Right ventricle myocardium inferior (tissue), 1 donor: ENCODE results near the gene REXO5. TPM values are rescaled to one million over a fixed set of nuclear protein-coding genes. Genes with fewer than 3 reads are reported as not detected.
"Not testable (repeated sequence)": the region's sequence is repeated elsewhere in the genome, so short reads cannot be mapped to it uniquely, and the experiment has no call there.

Source experiments
- ATAC-seq: fragments of 200-7000 bp; cut with Tn5 transposase; one replicate; pipeline ENCODE4 v1.9.1; 2020; ENCODE audit warnings: mild to moderate bottlenecking, moderate library complexity
- DNase-seq: peaks from one replicate; pipeline ENCODE4 v3.0.0; 2021; ENCODE audit errors: missing footprints
- intact Hi-C: fragments of 100-400 bp; cut with DNase I; formaldehyde crosslinking; loops from one replicate; pipeline ENCODE4 v1.11.0; 2022
- long read RNA-seq: library from polyadenylated mRNA; unstranded; transcript quantifications from one replicate; pipeline ENCODE4 v2.0.0, GENCODE V29; 2021
- total RNA-seq: library from RNA; stranded (reverse); fragmentation: NEBNext Ultra II Directional; extraction: Animal tissue kit (Norgen Biotek cat#: 25700); gene quantifications from one replicate; pipeline ENCODE4 v1.2.1, GENCODE V29; 2021
- donor health status: DM: no; HTN: yes; CAD: no; lungs with severe emphysema.

The REXO5 gene
- total RNA-seq, result 5.8 TPM
- long read RNA-seq, partial matches to known transcripts, result 1 of 3 reads
- long read RNA-seq, other reads (novel, unspliced or antisense), result 1 of 3 reads

GRCh38 chr16:20806168-20807050 lies at the start of gene REXO5, which contains the start of gene ERI2:
REXO5 (plus strand) TSS chr16:20806527; CDS start chr16:20806954, 427 bp downstream.
ERI2 (minus strand) TSS chr16:20806472; CDS start chr16:20806430, 42 bp downstream.
- intact Hi-C loops, result loop anchor here (2.0 kb wide), 1 partner anchor 44 kb away; no protein-coding TSS in a partner anchor
- ATAC-seq (peak; percentile 94), DNase-seq (peak; percentile 93)

GRCh38 chr16:20760346-20760745 lies 46.0 kb upstream of the REXO5 start:
- ATAC-seq (no peak), DNase-seq (no peak)
- intact Hi-C loops, result no loop called here

- intact Hi-C loops, result no loop called here
- DNase-seq, result no peak
- ATAC-seq, result no peak
Measured at GRCh38 chr16:20761175-20761574, 45.2 kb upstream of the REXO5 start.

GRCh38 chr16:20762404-20763123 lies 43.8 kb upstream of the REXO5 start:
- DNase-seq (no peak), ATAC-seq (no peak)
- intact Hi-C loops, result no loop called here

- ATAC-seq, result peak; percentile 92
Measured at GRCh38 chr16:20763461-20764232, 42.7 kb upstream of the REXO5 start, which contains the start of gene ACSM3. ACSM3 (plus strand) TSS chr16:20764014; CDS start chr16:20770035, 6,021 bp downstream.

GRCh38 chr16:20764448-20764847 lies 41.9 kb upstream of the REXO5 start:
- intact Hi-C loops, ATAC-seq, DNase-seq: not testable (repeated sequence)

More at GRCh38 chr16:20763461-20764232, 42.7 kb upstream of the REXO5 start, which contains the start of gene ACSM3:
- intact Hi-C loops, result no loop called here
- DNase-seq, result no peak

- ATAC-seq, result no peak
- no peak for DNase-seq
- intact Hi-C loops, result no loop called here
Measured at GRCh38 chr16:20765732-20766131, 40.6 kb upstream of the REXO5 start.

GRCh38 chr16:20766294-20766693 lies 40.0 kb upstream of the REXO5 start:
- DNase-seq (no peak), ATAC-seq (no peak)
- intact Hi-C loops, result no loop called here

GRCh38 chr16:20767577-20767976 lies 38.8 kb upstream of the REXO5 start:
- no peak for ATAC-seq
- no peak for DNase-seq
- intact Hi-C loops, result no loop called here

- ATAC-seq (no peak), DNase-seq (no peak)
- intact Hi-C loops, result no loop called here
Measured at GRCh38 chr16:20768121-20768520, 38.2 kb upstream of the REXO5 start.

- DNase-seq, result no peak
- ATAC-seq, result no peak
- intact Hi-C loops, result no loop called here
Measured at GRCh38 chr16:20768818-20769217, 37.5 kb upstream of the REXO5 start.

GRCh38 chr16:20773679-20774078 lies 32.6 kb upstream of the REXO5 start:
- DNase-seq, result no peak
- no peak for ATAC-seq
- intact Hi-C loops, result no loop called here

GRCh38 chr16:20774703-20775362 lies 31.5 kb upstream of the REXO5 start:
- intact Hi-C loops, result no loop called here
- peak; percentile 70 for DNase-seq
- ATAC-seq, result peak; percentile 68

GRCh38 chr16:20781697-20782096 lies 24.6 kb upstream of the REXO5 start:
- intact Hi-C loops, result no loop called here

GRCh38 chr16:20782470-20782869 lies 23.9 kb upstream of the REXO5 start:
- no peak for ATAC-seq
- intact Hi-C loops, result no loop called here
- DNase-seq, result no peak

More at GRCh38 chr16:20781697-20782096, 24.6 kb upstream of the REXO5 start:
- DNase-seq (no peak), ATAC-seq (no peak)

- intact Hi-C loops, result no loop called here
Measured at GRCh38 chr16:20784204-20784603, 22.1 kb upstream of the REXO5 start.

GRCh38 chr16:20789130-20789529 lies 17.2 kb upstream of the REXO5 start:
- DNase-seq, result no peak
- intact Hi-C loops, result no loop called here
- ATAC-seq, result no peak

More at GRCh38 chr16:20784204-20784603, 22.1 kb upstream of the REXO5 start:
- DNase-seq (no peak), ATAC-seq (no peak)
